C4-2B (cell line): Measurements from ENCODE around the gene NHS.

ENCODE experiments used
- CTCF ChIP-seq: fragments of 450-650 bp; conservative IDR thresholded peaks from 2 replicates; pipeline ENCODE4 v1.5.1; 2017; ENCODE audit warnings: mild to moderate bottlenecking
- ZFX ChIP-seq: fragments of 450-650 bp; IDR thresholded peaks from 2 replicates; pipeline ENCODE4 v1.6.1; 2017

GRCh38 chrX:17520016-17520615 is 145.1 kb downstream of the NHS start:
- no peak for TF ChIP-seq CTCF
- no peak for TF ChIP-seq ZFX
